ENCODE measurements around the gene EBF3.

Gene EBF3

GRCh38 chr10:129949891-129950291 lies 14.2 kb downstream of the EBF3 start:
- DNase-seq (ENCODE audit: low read depth), result no peak
- no peak overlapping the region for H3K4me3 ChIP-seq (ENCODE audit: low read depth, low read length)
- no peak for TF ChIP-seq CTCF (IDR thresholded peaks at IDR 0.05; ENCODE audit: low read depth, low read length, missing control alignments)

GRCh38 chr10:129949411-129949810 lies 14.7 kb downstream of the EBF3 start:
- no peak for DNase-seq (ENCODE audit: low read depth)
- TF ChIP-seq CTCF (IDR thresholded peaks at IDR 0.05; ENCODE audit: low read depth, low read length, missing control alignments), result no peak
- H3K4me3 ChIP-seq (ENCODE audit: low read depth, low read length), result no peak overlapping the region

GRCh38 chr10:129946859-129947258 lies 17.2 kb downstream of the EBF3 start:
- DNase-seq (ENCODE audit: low read depth), result no peak
- no peak overlapping the region for H3K4me3 ChIP-seq (ENCODE audit: low read depth, low read length)
- TF ChIP-seq CTCF (IDR thresholded peaks at IDR 0.05; ENCODE audit: low read depth, low read length, missing control alignments), result no peak

- no peak for TF ChIP-seq CTCF (IDR thresholded peaks at IDR 0.05; ENCODE audit: low read depth, low read length, missing control alignments)
- no peak for DNase-seq (ENCODE audit: low read depth)
- H3K4me3 ChIP-seq (ENCODE audit: low read depth, low read length), result no peak overlapping the region
Observed at GRCh38 chr10:129945941-129946760, 17.9 kb downstream of the EBF3 start.

GRCh38 chr10:129945526-129945925 lies 18.5 kb downstream of the EBF3 start:
- no peak for DNase-seq (ENCODE audit: low read depth)
- H3K4me3 ChIP-seq (ENCODE audit: low read depth, low read length), result no peak overlapping the region
- no peak for TF ChIP-seq CTCF (IDR thresholded peaks at IDR 0.05; ENCODE audit: low read depth, low read length, missing control alignments)

GRCh38 chr10:129945064-129945463 lies 19.0 kb downstream of the EBF3 start:
- no peak for TF ChIP-seq CTCF (IDR thresholded peaks at IDR 0.05; ENCODE audit: low read depth, low read length, missing control alignments)
- no peak for DNase-seq (ENCODE audit: low read depth)
- no peak overlapping the region for H3K4me3 ChIP-seq (ENCODE audit: low read depth, low read length)

- TF ChIP-seq CTCF (IDR thresholded peaks at IDR 0.05; ENCODE audit: low read depth, low read length, missing control alignments), result no peak
- H3K4me3 ChIP-seq (ENCODE audit: low read depth, low read length), result no peak overlapping the region
- DNase-seq (ENCODE audit: low read depth), result no peak
Observed at GRCh38 chr10:129944456-129944855, 19.6 kb downstream of the EBF3 start.
